GM10847 (cell line): ENCODE results near the gene PLD4.

Source experiments
- POLR2A ChIP-seq: IDR thresholded peaks from 2 replicates; pipeline ENCODE4 v1.6.1; 2011; ENCODE audit not compliant: insufficient read length; ENCODE audit errors: extremely low read depth

Gene PLD4, protein sequence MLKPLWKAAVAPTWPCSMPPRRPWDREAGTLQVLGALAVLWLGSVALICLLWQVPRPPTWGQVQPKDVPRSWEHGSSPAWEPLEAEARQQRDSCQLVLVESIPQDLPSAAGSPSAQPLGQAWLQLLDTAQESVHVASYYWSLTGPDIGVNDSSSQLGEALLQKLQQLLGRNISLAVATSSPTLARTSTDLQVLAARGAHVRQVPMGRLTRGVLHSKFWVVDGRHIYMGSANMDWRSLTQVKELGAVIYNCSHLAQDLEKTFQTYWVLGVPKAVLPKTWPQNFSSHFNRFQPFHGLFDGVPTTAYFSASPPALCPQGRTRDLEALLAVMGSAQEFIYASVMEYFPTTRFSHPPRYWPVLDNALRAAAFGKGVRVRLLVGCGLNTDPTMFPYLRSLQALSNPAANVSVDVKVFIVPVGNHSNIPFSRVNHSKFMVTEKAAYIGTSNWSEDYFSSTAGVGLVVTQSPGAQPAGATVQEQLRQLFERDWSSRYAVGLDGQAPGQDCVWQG

DNA sequence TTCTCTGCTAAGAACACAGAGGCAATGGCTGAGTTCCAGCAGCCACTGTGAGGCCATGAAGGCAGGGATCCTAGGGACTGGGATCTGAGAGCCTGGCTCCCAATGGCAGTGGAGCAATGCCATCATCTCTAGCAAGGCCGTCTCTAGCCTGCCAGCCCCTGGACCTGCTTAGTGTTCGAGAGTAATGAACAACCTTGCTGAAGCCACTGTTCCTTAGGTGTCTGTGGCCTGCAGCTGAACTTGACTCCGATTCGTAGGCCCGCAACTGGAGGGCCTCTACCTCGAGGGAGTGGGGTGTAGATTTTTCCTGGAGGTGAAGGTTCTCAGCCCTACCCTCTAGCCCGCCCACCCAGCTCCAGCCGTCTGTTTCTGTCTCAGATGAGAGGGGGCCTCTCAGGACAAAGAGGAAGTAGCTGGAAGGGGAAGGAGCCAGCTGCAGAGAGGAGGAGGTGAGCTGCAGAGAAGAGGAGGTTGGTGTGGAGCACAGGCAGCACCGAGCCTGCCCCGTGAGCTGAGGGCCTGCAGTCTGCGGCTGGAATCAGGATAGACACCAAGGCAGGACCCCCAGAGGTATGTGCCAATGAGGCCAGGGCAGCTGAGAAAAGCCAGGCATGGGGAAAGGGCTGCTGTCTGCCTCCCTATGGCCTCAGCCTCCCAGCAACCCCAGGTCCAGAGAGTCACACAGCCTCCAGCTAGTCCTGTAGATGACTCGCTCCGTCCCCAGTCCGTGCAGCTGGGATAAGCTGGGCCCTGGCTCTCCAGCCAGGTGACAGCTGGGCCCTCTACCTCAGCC lies at the start of gene PLD4:
Gene PLD4 (plus strand): TSS at position 459 of the 793 bp plus-strand sequence. CDS start 2,262 bp downstream, outside the sequence.
- TF ChIP-seq POLR2A = peak; percentile 15

- TF ChIP-seq POLR2A = no peak
Observed at GRCh38 chr14:104875412-104875751, 49.3 kb upstream of the PLD4 start.

DNA sequence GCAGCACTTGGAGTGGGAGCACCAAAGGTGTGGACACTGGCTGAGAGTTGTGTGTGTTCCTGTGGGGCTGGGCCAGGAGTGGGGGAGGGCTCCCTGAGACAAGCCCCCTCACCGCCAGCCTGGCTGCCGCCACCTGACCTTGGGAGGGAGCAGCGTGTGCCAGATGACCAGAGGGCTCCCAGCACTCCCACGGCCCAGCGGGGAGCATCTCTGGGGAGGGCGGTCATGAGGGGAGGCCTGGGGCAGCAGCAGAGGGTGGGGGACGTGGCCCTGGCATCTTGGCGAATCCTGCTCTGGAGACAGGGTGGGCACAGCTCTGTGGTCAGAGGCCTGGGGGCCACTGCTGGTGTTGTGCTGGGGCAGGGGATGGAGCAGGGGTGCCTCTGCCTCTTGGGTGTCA lies 48.9 kb upstream of the PLD4 start:
- TF ChIP-seq POLR2A = no peak

DNA sequence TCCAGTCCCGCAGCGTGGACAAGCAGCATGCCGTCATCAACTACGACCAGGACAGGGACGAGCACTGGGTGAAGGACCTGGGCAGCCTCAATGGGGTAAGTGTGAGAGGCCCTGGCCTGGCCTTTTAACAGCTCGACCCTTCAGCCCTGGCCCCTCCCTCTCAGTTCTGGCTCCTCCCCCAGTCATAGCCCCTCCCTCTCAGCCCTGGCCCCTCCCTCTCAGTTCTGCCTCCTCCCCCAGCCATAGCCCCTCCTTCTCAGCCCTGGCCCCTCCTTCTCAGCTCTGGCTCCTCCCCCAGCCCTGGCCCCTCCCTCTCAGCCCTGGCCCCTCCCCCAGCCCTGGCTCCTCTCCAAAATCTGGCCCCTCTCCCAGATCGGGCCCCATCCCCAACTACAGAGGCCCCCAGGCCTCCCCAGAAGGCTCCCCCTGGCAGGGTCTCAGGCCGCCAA lies 48.4 kb upstream of the PLD4 start:
- no peak for TF ChIP-seq POLR2A

DNA sequence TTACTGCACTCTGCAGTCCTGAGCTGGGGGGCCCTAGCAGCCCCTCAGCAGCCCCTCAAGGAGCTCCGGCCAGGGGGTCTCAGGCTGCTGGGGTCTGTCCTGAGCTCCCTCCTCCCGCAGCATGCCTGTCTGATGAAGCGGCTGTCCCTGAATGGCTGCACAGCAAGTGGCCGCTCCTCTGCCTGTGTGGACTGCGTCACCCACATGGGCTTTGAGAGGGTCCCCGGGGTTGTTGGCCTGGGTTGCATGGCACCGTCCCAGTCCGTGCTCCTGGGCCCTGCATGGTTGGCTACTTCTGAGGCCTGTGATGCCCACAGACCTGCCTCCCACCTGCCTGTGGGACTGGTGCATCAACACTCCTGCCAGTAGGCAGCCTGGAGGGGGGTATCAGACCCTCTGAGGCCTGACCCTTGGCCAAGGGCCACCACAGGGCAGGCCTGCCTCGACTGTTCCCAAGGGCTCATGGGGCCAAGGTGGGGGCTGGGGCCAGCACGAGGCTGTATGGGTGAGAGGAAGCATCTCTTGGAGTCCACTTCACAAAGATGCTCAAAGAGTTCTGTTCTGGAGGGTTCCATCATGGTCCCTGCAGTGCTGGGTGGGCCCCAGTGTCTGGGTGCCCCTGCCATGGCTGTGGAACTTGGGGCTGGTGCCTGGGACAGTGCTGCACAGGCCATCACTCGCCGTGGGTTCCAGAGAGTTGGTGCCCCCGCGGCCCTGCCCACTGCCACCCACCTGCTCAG lies 47.4 kb upstream of the PLD4 start:
- TF ChIP-seq POLR2A = no peak

DNA sequence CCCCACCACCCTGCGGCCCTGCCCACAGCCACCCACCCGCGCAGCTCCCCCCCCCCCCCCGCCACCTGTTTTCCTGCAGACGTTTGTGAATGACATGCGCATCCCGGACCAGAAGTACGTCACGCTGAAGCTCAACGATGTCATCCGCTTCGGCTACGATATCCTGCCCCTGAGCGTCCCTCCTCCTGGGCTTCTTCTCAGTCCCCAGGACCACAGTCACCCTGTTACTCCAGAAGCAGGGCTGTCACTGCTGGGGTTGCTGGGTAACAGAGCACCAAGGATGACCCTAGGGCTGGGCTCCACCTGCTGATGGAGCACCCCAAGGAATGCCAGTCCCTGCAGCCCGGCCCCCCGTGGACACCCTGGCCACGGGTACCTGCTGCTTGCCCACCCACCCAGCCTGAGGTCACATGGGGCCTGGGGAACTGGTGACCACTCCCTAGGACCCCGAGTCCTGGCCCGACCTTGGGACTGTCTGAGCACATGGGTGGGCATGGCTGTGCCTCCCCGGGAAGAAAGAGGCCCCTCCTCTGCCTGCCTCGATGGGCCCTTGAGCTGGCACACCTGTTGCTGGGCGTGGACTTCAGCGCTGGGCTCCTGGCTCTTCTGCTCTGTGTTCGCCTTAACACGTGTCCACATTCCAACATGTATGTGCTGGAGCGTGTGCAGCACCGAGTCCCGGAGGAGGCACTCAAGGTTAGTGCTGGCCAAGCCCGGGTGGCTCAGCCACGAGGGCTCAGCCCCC lies 46.7 kb upstream of the PLD4 start:
- TF ChIP-seq POLR2A = no peak

DNA sequence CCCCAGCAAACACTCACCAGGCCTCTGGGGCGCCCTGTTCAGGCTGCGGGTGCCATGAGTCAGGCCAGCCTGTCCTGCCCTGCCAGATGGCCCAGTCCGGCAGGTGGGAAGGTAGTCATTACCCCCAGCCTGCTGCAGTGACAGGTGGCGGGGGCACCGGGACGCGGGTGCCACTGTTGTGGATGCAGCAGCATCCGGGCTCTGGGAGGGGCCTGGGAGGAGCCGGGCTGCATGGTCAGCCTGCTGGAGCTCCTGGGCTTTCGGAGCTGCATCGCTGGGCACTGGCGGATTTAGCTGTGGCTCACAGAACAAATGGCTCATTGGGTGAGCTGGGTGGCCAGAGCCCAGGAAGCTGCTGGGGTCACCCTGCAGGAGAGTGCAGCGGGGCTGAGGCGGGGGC lies 46.1 kb upstream of the PLD4 start:
- TF ChIP-seq POLR2A = no peak

- no peak for TF ChIP-seq POLR2A
Observed at GRCh38 chr14:104879201-104879982, 45.3 kb upstream of the PLD4 start.

GRCh38 chr14:104879983-104880565 lies 44.6 kb upstream of the PLD4 start:
- no peak for TF ChIP-seq POLR2A

DNA sequence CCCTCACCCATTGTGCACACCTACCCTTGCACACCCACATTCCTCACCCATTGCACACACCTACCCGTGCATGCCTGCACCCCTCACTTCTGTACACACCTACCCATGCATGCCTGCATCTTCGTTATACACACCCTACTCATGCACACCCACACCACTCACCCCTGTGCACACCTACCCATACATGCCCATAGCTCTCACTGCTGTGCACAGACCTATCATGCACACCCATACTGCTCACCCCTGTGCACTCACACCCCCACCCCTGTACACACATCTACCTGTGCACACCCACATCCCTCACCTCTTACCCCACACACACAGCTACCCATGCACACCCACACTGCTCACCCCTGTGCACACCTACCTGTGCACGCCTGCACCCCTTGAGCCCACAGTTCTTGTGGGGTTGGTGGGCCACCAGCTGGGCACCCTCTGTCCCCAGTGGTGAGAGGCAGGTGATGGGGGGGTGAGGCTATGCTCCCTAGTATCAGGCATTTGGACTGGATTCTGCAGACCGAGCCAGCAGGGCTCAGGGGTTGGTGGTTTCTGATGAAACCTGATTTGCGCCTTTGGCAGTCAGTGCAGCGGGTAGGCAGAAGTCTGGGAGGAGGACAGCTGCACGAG lies 44.0 kb upstream of the PLD4 start:
- no peak for TF ChIP-seq POLR2A

DNA sequence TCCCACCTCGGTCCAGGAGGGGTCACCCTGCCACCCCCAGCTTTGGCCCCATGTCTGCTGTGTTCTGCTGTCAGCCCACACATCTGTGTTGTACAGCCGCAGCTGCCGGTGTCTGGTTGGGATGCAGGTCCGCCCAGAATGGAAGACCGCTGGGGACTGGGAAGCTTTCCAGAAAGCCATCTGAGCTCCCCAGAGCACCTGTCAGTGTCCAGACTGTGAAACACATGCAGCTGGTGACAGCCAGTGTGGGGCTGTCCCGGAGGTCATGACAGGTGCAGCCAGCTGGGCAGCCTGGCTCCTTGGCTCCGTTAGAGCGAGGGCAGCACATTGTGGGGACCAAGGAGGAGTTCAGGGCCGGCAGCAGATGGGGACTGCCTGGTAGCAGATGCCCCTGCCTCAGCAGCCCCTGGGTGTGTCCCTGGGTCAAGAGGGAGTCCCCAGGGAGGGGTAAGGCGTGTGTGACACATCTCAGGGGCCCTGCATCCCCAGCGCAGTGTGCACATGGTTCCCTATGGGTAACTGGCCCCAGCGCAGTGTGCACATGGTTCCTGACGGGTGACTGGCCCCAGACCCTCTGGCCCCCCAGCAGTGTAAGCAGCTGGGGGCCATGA lies 43.2 kb upstream of the PLD4 start:
- TF ChIP-seq POLR2A = no peak

DNA sequence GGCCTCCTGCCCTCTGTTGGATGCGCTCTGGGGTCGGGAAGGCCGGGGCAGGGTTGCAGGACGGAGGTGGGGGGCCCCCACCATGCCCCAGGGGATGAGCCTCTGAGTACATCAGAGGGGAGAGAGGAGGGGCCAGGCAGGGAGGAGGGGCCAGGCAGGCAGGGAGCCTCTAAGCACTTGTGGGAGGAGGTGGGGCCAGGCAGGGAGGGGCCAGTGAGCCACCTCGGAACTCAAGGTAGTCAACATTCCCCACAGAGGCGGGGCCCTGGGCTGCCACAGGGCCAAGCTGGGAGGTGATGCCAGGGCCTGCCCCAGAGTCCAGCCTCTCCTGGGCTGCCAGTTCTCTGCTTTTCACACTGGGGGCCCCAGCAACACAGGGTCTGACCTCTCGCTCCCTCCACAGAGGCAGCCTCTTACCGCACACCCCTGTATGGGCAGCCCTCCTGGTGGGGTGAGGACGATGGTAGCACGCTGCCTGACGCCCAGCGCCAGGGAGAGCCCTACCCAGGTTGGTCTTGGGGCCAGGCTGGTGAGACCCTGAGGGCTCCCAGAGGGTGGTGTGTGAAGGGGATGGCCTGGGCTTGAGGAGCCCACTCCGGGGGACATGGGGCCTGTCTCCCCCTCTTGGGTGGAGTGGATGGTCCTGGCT lies 42.2 kb upstream of the PLD4 start:
- no peak for TF ChIP-seq POLR2A
